Activated naive CD8-positive, alpha-beta T cell (primary cell): Measurements from ENCODE around the gene EPHB1.

Experiments
- H3K27ac Mint-ChIP-seq: one replicate; pipeline ENCODE4 v1.8.0; 2021; ENCODE audit warnings: mixed read lengths
- H3K27me3 Mint-ChIP-seq: one replicate; pipeline ENCODE4 v1.8.0; 2021; ENCODE audit warnings: mixed read lengths
- H3K36me3 Mint-ChIP-seq: one replicate; pipeline ENCODE4 v1.8.0; 2021; ENCODE audit warnings: mixed read lengths
- H3K4me1 Mint-ChIP-seq: one replicate; pipeline ENCODE4 v1.8.0; 2021; ENCODE audit warnings: low read depth, mixed read lengths
- H3K4me3 Mint-ChIP-seq: one replicate; pipeline ENCODE4 v1.8.0; 2021; ENCODE audit warnings: mild to moderate bottlenecking, mixed read lengths
- H3K9me3 Mint-ChIP-seq: one replicate; pipeline ENCODE4 v1.8.0; 2021; ENCODE audit warnings: low read depth, mixed read lengths

EPHB1 gene

GRCh38 chr3:134810850-134811249 is 15.8 kb downstream of the EPHB1 start:
- H3K4me1 Mint-ChIP-seq: no peaks in the 10 kb centered on the region

GRCh38 chr3:134813618-134814017 is 18.6 kb downstream of the EPHB1 start:
- Mint-ChIP-seq H3K4me3 (no peak overlapping the region), H3K27ac (no peak overlapping the region), H3K9me3 (no peaks in the 10 kb centered on the region), H3K36me3 (no peaks in the 10 kb centered on the region), H3K4me1 (no peaks in the 10 kb centered on the region), H3K27me3 (no peaks in the 10 kb centered on the region)

More at GRCh38 chr3:134810850-134811249, 15.8 kb downstream of the EPHB1 start:
- Mint-ChIP-seq H3K4me3 (no peak overlapping the region), H3K36me3 (no peaks in the 10 kb centered on the region), H3K27me3 (no peaks in the 10 kb centered on the region), H3K9me3 (no peaks in the 10 kb centered on the region), H3K27ac (no peak overlapping the region)

GRCh38 chr3:134815519-134815918 is 20.5 kb downstream of the EPHB1 start:
- no peaks in the 10 kb centered on the region for H3K9me3 Mint-ChIP-seq
- no peak overlapping the region for H3K27ac Mint-ChIP-seq
- H3K4me3 Mint-ChIP-seq: no peak overlapping the region
- no peaks in the 10 kb centered on the region for H3K36me3 Mint-ChIP-seq
- no peaks in the 10 kb centered on the region for H3K4me1 Mint-ChIP-seq
- peaks cover 2% of the 10 kb centered on the region for H3K27me3 Mint-ChIP-seq

- Mint-ChIP-seq H3K36me3 (no peaks in the 10 kb centered on the region), H3K27ac (no peak overlapping the region), H3K9me3 (no peaks in the 10 kb centered on the region), H3K27me3 (peaks cover 2% of the 10 kb centered on the region), H3K4me3 (no peak overlapping the region), H3K4me1 (no peaks in the 10 kb centered on the region)
These were observed 21.6 kb downstream of the EPHB1 start for GRCh38 chr3:134816623-134817022.

- H3K4me3 Mint-ChIP-seq: no peak overlapping the region
These were observed 22.2 kb downstream of the EPHB1 start for GRCh38 chr3:134817297-134817696.

GRCh38 chr3:134820994-134821393 is 25.9 kb downstream of the EPHB1 start:
- no peaks in the 10 kb centered on the region for H3K4me1 Mint-ChIP-seq
- peaks cover 2% of the 10 kb centered on the region for H3K27me3 Mint-ChIP-seq
- H3K9me3 Mint-ChIP-seq: no peaks in the 10 kb centered on the region
- H3K36me3 Mint-ChIP-seq: no peaks in the 10 kb centered on the region
- H3K27ac Mint-ChIP-seq: no peak overlapping the region
- no peak overlapping the region for H3K4me3 Mint-ChIP-seq

More at GRCh38 chr3:134817297-134817696, 22.2 kb downstream of the EPHB1 start:
- Mint-ChIP-seq H3K27ac (no peak overlapping the region), H3K4me1 (no peaks in the 10 kb centered on the region), H3K9me3 (no peaks in the 10 kb centered on the region), H3K36me3 (no peaks in the 10 kb centered on the region), H3K27me3 (peaks cover 2% of the 10 kb centered on the region)

- Mint-ChIP-seq H3K9me3 (no peaks in the 10 kb centered on the region), H3K27me3 (peaks cover 2% of the 10 kb centered on the region), H3K27ac (no peak overlapping the region), H3K4me1 (no peaks in the 10 kb centered on the region), H3K4me3 (no peak overlapping the region), H3K36me3 (no peaks in the 10 kb centered on the region)
These were observed 27.0 kb downstream of the EPHB1 start for GRCh38 chr3:134822090-134822489.

- Mint-ChIP-seq H3K27ac (no peak overlapping the region), H3K4me3 (no peak overlapping the region), H3K27me3 (peaks cover 2% of the 10 kb centered on the region), H3K4me1 (no peaks in the 10 kb centered on the region), H3K9me3 (no peaks in the 10 kb centered on the region), H3K36me3 (no peaks in the 10 kb centered on the region)
These were observed 28.6 kb downstream of the EPHB1 start for GRCh38 chr3:134823679-134824078.

- Mint-ChIP-seq H3K4me3 (no peak overlapping the region), H3K36me3 (no peaks in the 10 kb centered on the region), H3K27me3 (no peaks in the 10 kb centered on the region)
These were observed 29.7 kb downstream of the EPHB1 start for GRCh38 chr3:134824791-134825190.

GRCh38 chr3:134827213-134827612 is 32.2 kb downstream of the EPHB1 start:
- Mint-ChIP-seq H3K36me3 (no peaks in the 10 kb centered on the region), H3K9me3 (no peaks in the 10 kb centered on the region), H3K27ac (no peak overlapping the region), H3K27me3 (no peaks in the 10 kb centered on the region), H3K4me1 (no peaks in the 10 kb centered on the region), H3K4me3 (no peak overlapping the region)

More at GRCh38 chr3:134824791-134825190, 29.7 kb downstream of the EPHB1 start:
- H3K4me1 Mint-ChIP-seq: no peaks in the 10 kb centered on the region
- H3K27ac Mint-ChIP-seq: no peak overlapping the region
- H3K9me3 Mint-ChIP-seq: no peaks in the 10 kb centered on the region

GRCh38 chr3:134829721-134830120 is 34.7 kb downstream of the EPHB1 start:
- no peak overlapping the region for H3K27ac Mint-ChIP-seq
- no peak overlapping the region for H3K4me3 Mint-ChIP-seq
- no peaks in the 10 kb centered on the region for H3K9me3 Mint-ChIP-seq
- H3K4me1 Mint-ChIP-seq: no peaks in the 10 kb centered on the region
- H3K36me3 Mint-ChIP-seq: no peaks in the 10 kb centered on the region
- no peaks in the 10 kb centered on the region for H3K27me3 Mint-ChIP-seq

- H3K27ac Mint-ChIP-seq: no peak overlapping the region
- H3K4me1 Mint-ChIP-seq: no peaks in the 10 kb centered on the region
- no peaks in the 10 kb centered on the region for H3K9me3 Mint-ChIP-seq
- no peaks in the 10 kb centered on the region for H3K36me3 Mint-ChIP-seq
- H3K4me3 Mint-ChIP-seq: no peak overlapping the region
- no peaks in the 10 kb centered on the region for H3K27me3 Mint-ChIP-seq
These were observed 37.5 kb downstream of the EPHB1 start for GRCh38 chr3:134832585-134832984.

- Mint-ChIP-seq H3K9me3 (no peaks in the 10 kb centered on the region), H3K4me3 (no peak overlapping the region)
These were observed 38.5 kb downstream of the EPHB1 start for GRCh38 chr3:134833453-134834163.

GRCh38 chr3:134836921-134837320 is 41.9 kb downstream of the EPHB1 start:
- Mint-ChIP-seq H3K4me3 (no peak overlapping the region), H3K27ac (no peak overlapping the region), H3K36me3 (no peaks in the 10 kb centered on the region), H3K27me3 (no peaks in the 10 kb centered on the region), H3K4me1 (no peaks in the 10 kb centered on the region), H3K9me3 (peaks cover 4% of the 10 kb centered on the region)

More at GRCh38 chr3:134833453-134834163, 38.5 kb downstream of the EPHB1 start:
- H3K36me3 Mint-ChIP-seq: no peaks in the 10 kb centered on the region
- H3K4me1 Mint-ChIP-seq: no peaks in the 10 kb centered on the region
- H3K27ac Mint-ChIP-seq: no peak overlapping the region
- H3K27me3 Mint-ChIP-seq: no peaks in the 10 kb centered on the region

- H3K36me3 Mint-ChIP-seq: no peaks in the 10 kb centered on the region
- no peak overlapping the region for H3K4me3 Mint-ChIP-seq
- no peak overlapping the region for H3K27ac Mint-ChIP-seq
- H3K9me3 Mint-ChIP-seq: peaks cover 10% of the 10 kb centered on the region
- H3K27me3 Mint-ChIP-seq: no peaks in the 10 kb centered on the region
- H3K4me1 Mint-ChIP-seq: no peaks in the 10 kb centered on the region
These were observed 43.5 kb downstream of the EPHB1 start for GRCh38 chr3:134838599-134838998.

GRCh38 chr3:134839422-134839821 is 44.4 kb downstream of the EPHB1 start:
- H3K9me3 Mint-ChIP-seq: peaks cover 18% of the 10 kb centered on the region
- H3K4me1 Mint-ChIP-seq: no peaks in the 10 kb centered on the region
- H3K4me3 Mint-ChIP-seq: no peak overlapping the region
- no peaks in the 10 kb centered on the region for H3K27me3 Mint-ChIP-seq
- H3K36me3 Mint-ChIP-seq: no peaks in the 10 kb centered on the region
- H3K27ac Mint-ChIP-seq: no peak overlapping the region
